Thoracic aorta (tissue), 2 donors: ENCODE measurements around the gene RASGEF1B. TPM values are rescaled to one million over a fixed set of nuclear protein-coding genes. Genes with fewer than 3 reads are reported as not detected.

Experiments
- ATAC-seq: fragments of 150-250 bp; one replicate; pipeline ENCODE4 v1.8.0; 2017; ENCODE audit warnings: low read depth; ENCODE audit not compliant: insufficient number of reproducible peaks, low FRiP score
- DNase-seq: peaks from one replicate; pipeline ENCODE4 v3.0.0-alpha.2; 2020; ENCODE audit warnings: low spot score
- H3K27ac ChIP-seq, 2 donors: fragments of 200-600 bp; sonication (generic); 1 replicate in 1 of 2; 2 replicates in 1 of 2; pipeline ENCODE4 v1.5.1; 2016; ENCODE audit warnings: mild to moderate bottlenecking in 2 of 2, moderate library complexity in 2 of 2
- H3K27me3 ChIP-seq: fragments of 200-600 bp; sonication (generic); replicated peaks from 2 replicates; pipeline ENCODE4 v1.6.0; 2016; ENCODE audit warnings: mild to moderate bottlenecking; ENCODE audit not compliant: insufficient read depth
- H3K36me3 ChIP-seq: fragments of 200-600 bp; sonication (generic); one replicate; pipeline ENCODE4 v1.5.1; 2016
- H3K4me1 ChIP-seq, 2 donors: fragments of 200-600 bp; sonication (generic); 1 replicate in 1 of 2; 2 replicates in 1 of 2; pipeline versions ENCODE4 v1.5.1 to v1.6.0; 2016; ENCODE audit warnings: low read depth in 2 of 2, mild to moderate bottlenecking in 1 of 2; ENCODE audit not compliant: control insufficient read depth in 1 of 2
- H3K4me3 ChIP-seq: fragments of 200-600 bp; sonication (generic); 2 replicates; pipeline ENCODE4 v1.5.1; 2016; ENCODE audit warnings: mild to moderate bottlenecking
- H3K9me3 ChIP-seq: fragments of 200-600 bp; sonication (generic); 2 replicates; pipeline ENCODE4 v1.5.1; 2016
- CTCF ChIP-seq: fragments of 200-600 bp; sonication (generic); IDR thresholded peaks from one replicate; pipeline ENCODE4 v1.5.1; 2019; ENCODE audit warnings: antibody characterized with exemption
- total RNA-seq, 2 donors: library from RNA; depleted of rRNA; stranded (reverse); fragments of >200 nt; gene quantifications; one replicate each; pipeline versions ENCODE4 v1.1.0 to v1.2.3, GENCODE V29; 2016

RASGEF1B gene
- total RNA-seq, 2 donors from 2014 or later: 24.4 to 42.0 TPM

GRCh38 chr4:81508411-81509185 is 36.9 kb upstream of the RASGEF1B start:
- TF ChIP-seq CTCF: no peak
- Histone ChIP-seq H3K4me1 (no peaks in the 10 kb centered on the region), H3K9me3 (no peaks in the 10 kb centered on the region), H3K27ac (no peak overlapping the region), H3K4me3 (no peak overlapping the region), H3K36me3 (no peaks in the 10 kb centered on the region), H3K27me3 (no peaks in the 10 kb centered on the region)
- DNase-seq (no peak), ATAC-seq (no peak)

- DNase-seq (no peak), ATAC-seq (no peak)
- Histone ChIP-seq H3K27me3 (no peaks in the 10 kb centered on the region), H3K4me3 (no peak overlapping the region), H3K36me3 (no peaks in the 10 kb centered on the region), H3K9me3 (no peaks in the 10 kb centered on the region), H3K27ac (no peak overlapping the region), H3K4me1 (no peaks in the 10 kb centered on the region)
- no peak for TF ChIP-seq CTCF
Observed at GRCh38 chr4:81507530-81507929, 35.8 kb upstream of the RASGEF1B start.

DNA sequence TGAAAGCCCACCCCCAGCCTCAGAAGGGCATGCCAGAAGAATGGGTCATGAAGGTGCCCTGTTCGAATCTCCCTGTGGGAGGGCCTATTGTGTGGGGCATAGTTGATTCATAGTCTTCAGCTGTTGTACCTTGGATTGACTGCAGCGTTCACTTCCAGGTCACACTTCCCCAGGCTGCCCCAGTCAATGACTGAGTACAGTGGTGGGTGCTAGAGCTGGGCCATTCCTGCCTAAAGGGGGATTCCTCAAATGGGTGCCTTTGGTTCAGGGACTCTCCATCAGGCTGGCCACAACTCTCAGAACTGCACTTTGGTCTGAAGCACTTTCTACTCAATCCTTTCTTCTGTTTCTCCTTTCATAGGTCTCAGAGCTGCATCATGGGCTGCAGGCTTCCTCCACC is 35.0 kb upstream of the RASGEF1B start:
- Histone ChIP-seq H3K27me3 (no peaks in the 10 kb centered on the region), H3K36me3 (no peaks in the 10 kb centered on the region), H3K4me3 (no peak overlapping the region), H3K27ac (no peak overlapping the region), H3K4me1 (no peaks in the 10 kb centered on the region), H3K9me3 (no peaks in the 10 kb centered on the region)
- no peak for TF ChIP-seq CTCF
- DNase-seq (no peak), ATAC-seq (no peak)

DNA sequence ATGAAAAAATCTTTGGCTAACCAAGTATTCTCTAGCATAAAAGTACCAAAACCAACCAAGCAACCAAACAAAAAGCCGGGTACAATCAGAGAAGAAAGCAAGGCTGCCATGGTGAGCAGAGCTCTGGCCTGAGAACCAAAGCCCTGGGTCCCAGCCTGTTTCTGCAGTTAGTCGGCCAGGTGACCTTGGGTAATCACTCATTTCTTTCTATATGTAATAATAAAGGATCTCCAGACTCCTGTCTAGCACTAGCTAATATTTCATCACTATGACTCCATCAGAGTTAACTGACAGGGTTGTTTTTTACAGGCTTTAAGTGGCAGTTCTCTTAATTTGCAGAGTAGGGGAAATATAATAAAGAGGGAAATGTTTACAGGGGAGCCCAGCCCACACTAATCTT is 34.0 kb upstream of the RASGEF1B start:
- H3K9me3 ChIP-seq: no peaks in the 10 kb centered on the region
- no peak for TF ChIP-seq CTCF

DNA sequence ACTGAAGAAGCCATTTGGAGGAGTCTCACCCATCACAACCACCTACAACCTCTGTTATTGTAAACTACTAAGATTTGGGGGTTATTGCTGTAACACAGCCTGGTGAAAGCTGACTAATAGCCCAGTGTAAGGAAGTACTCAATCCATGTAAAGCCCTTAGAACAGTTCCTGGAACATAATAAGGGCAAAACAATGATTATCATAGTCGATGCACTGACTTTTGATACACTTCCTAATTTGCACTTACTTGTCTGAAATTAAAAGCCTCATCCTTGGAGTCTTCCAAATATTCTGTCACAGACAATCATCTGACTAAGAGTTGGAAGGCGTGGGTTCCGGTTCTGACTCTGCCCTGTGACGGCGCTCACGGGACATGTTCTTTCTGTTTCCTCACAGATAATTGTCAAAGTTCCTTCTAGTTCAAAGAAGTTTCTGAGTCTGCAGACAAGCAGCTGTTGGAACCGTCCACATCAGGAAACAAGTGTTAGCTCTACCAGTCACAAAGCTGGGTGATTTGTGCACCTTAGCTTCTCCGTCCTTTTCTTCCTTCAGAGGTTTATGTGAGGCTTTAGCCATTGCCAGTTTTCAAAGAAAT is 33.4 kb upstream of the RASGEF1B start:
- Histone ChIP-seq H3K36me3 (no peaks in the 10 kb centered on the region), H3K9me3 (no peaks in the 10 kb centered on the region), H3K4me1 (no peaks in the 10 kb centered on the region), H3K27me3 (no peaks in the 10 kb centered on the region), H3K27ac (peak overlapping the region in 1 of 2 donors; percentile 19), H3K4me3 (no peak overlapping the region)
- ATAC-seq: no peak
- TF ChIP-seq CTCF: no peak
- no peak for DNase-seq

More for the DNA sequence above, 34.0 kb upstream of the RASGEF1B start:
- Histone ChIP-seq H3K27me3 (no peaks in the 10 kb centered on the region), H3K4me1 (no peaks in the 10 kb centered on the region), H3K4me3 (no peak overlapping the region), H3K36me3 (no peaks in the 10 kb centered on the region), H3K27ac (peak overlapping the region in 1 of 2 donors; percentile 16)
- ATAC-seq (no peak), DNase-seq (no peak)
